K562 (cell line): Measurements from ENCODE around the gene ZC3H6.

Experiments used
- CBX1 ChIP-seq: sonication (generic); IDR thresholded peaks from 2 replicates; pipeline ENCODE4 v1.6.1; 2016; ENCODE audit warnings: antibody characterized with exemption, low read depth, mild to moderate bottlenecking
- JUN ChIP-seq, 2 experiments: sonication (generic) in 1 of 2; formaldehyde crosslinking in 1 of 2; IDR thresholded peaks; 2 replicates each; pipeline versions ENCODE4 v1.6.1 to v1.8.0; 2012 to 2022; ENCODE audit warnings: borderline replicate concordance in 2 of 2, mild to moderate bottlenecking in 2 of 2, improper control_type of control experiment in 1 of 2, low read depth in 1 of 2, low read length in 1 of 2, missing genetic modification reagents in 1 of 2

GRCh38 chr2:112332123-112332696 lies 56.8 kb downstream of the ZC3H6 start:
- TF ChIP-seq CBX1: no peak
- no peak for TF ChIP-seq JUN (IDR thresholded peaks at IDR 0.05; ENCODE audit: borderline replicate concordance, low read depth, low read length)
- TF ChIP-seq JUN (CRISPR knock-in tag; IDR thresholded peaks at IDR 0.05; ENCODE audit: borderline replicate concordance): no peak
